GOT3 (cell line): Measurements from ENCODE around the gene ZNF487.

Experiments
- DNase-seq: peaks from one replicate; lab custom pipeline; 2025; ENCODE audit warnings: mixed read lengths; lab: John Stamatoyannopoulos, UW

The ZNF487 gene

GRCh38 chr10:43524434-43525247 is 87.7 kb downstream of the ZNF487 start:
- DNase-seq, result no peak
